Epithelial cell of esophagus (primary cell): ENCODE results near the gene AKIRIN1.
"Not testable (repeated sequence)": the region's sequence is repeated elsewhere in the genome, so short reads cannot be mapped to it uniquely, and the experiment has no call there.

Experiments used
- DNase-seq: peaks from one replicate; pipeline ENCODE4 v3.0.0; 2010; ENCODE audit warnings: low read depth
- H3K4me3 ChIP-seq: 2 replicates; pipeline ENCODE4 v1.5.1; 2011; ENCODE audit warnings: mild to moderate bottlenecking, low read length, control low read depth
- CTCF ChIP-seq: IDR thresholded peaks from 2 replicates; pipeline ENCODE4 v1.5.1; 2011; ENCODE audit warnings: low read depth, mild to moderate bottlenecking, low read length, control low read depth, inconsistent platforms; ENCODE audit not compliant: insufficient read depth; ENCODE audit errors: missing control alignments

The AKIRIN1 gene

DNA sequence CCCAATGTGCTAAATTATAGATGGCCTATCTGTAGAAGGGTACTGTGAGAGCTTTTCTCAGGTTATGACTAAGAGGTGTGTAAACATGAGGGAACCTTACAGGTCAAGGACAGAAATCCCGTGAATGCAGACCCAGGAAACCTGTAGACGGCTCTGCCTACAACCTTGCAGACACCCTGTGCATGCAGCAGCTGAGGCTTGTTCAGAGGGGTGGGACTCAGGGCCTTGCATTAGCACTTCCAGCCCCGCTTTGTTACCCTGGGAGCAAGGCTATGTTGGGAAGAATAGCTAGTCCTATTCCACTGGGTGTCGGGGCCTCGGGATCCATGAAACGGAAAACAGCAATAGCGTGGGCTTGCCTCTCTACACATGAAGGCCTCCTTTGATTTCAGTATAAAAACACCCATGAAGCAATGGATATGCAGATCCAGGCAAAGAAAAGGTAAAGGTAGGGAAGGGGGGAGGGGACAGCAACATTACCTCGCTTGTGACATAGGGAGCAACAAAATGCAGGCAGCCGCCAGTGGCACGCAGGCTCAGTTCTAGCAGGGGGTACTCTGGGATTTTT lies 25.6 kb downstream of the AKIRIN1 start:
- DNase-seq = no peak
- H3K4me3 ChIP-seq = no peak overlapping the region
- TF ChIP-seq CTCF = no peak

GRCh38 chr1:39017266-39017665 lies 26.2 kb downstream of the AKIRIN1 start:
- no peak for TF ChIP-seq CTCF
- no peak for DNase-seq
- no peak overlapping the region for H3K4me3 ChIP-seq

DNA sequence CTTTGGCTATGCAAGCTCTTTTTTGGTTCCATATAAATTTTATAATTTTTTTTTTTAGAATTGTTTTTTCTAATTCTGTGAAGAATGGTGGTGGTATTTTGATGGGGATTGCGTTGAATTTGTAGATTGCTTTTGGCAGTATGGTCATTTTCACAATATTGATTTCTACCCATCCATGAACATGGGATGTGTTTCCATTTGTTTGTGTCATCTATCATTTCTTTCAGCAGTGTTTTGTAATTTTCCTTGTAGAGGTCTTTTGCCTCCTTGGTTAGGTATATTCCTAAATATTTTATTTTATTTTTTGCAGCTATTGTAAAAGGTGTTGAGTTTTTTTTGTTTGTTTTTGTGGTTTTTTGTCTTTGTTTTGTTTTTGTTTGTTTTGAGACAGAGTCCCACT lies 29.4 kb downstream of the AKIRIN1 start:
- not testable (repeated sequence) for DNase-seq, H3K4me3 ChIP-seq

DNA sequence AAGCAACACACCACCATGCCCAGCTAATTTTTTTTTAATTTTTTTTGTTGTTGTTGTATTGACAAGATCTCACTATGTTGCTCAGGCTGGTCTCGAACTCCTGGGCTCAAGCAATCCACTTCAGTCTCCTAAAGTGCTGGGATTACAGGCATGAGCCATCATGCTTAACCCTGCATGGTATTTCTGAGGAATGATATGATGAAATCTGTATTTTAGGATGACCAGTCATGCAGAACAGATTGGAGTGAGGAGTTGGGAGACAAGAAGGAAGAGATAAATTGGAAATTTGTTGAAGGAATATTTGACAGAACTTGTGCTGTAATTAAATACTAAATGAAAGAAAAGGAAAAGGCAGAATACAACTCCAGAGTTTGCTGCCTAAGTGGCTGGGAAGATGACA lies 30.4 kb downstream of the AKIRIN1 start:
- no peak for TF ChIP-seq CTCF
- DNase-seq = peak; percentile 53
- no peak overlapping the region for H3K4me3 ChIP-seq

DNA sequence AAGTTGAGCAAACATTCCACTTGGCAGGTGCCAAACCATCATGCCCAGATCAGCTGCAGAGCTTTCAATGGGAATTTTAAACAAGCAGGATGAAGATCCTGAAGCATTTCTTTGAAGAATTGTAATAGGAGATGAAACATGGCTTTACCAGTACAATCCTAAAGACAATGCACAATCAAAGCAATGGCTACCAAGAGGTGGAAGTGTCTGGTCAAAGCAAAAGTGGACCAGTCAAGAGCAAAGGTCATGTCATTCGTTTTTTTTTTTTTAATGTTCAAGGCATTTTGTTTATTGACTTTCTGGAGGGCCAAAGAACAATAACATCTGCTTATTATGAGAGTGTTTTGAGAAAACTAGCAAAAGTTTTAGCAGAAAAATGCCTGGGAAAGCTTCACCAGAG lies 32.1 kb downstream of the AKIRIN1 start:
- no peak overlapping the region for H3K4me3 ChIP-seq
- TF ChIP-seq CTCF = no peak
- DNase-seq = no peak

DNA sequence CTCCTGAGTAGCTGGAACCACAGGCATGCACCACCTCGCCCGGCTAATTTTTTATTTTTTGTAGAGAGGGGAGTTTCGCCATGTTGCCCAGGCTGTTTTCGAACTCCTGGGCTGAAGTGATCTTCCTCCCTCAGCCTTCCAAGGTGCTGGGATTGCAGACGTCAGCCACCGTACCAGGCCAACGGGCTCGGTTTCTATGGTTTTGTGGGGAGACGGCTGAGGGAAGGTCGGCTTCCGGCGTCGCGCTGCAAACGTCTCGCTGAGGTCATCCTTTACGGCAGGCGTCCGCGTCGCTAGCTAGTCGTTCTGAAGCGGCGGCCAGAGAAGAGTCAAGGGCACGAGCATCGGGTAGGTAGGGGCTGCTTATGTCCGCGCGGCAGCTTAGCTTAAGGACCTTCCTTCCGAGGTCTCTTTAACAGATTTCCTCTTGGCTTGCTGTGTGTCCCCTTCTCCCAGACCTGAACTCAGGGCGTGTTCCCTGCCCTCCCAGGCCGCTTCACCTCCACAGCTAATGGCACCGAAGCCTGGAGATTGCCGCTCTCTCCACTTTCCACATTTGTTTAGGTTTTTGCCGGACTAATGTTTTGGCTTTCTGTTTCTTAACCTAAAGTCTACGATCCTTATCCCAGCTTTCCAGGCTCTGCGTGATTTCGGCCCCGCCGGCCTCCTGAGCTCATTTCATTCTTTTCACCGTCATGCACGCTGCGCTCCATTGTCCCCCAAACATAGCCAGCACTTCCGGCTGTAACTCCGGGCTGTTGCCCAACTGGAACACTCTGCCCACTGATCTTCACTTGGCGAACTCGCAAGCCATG lies 35.2 kb downstream of the AKIRIN1 start, which contains the start of gene NDUFS5:
TSS of gene NDUFS5 (plus strand) at position 300 of the 815 bp plus-strand sequence. CDS start 2,375 bp downstream, outside the sequence.
- DNase-seq = peak; percentile 91
- no peak for TF ChIP-seq CTCF
- peak within 1 kb of the TSS; percentile 90 for H3K4me3 ChIP-seq

DNA sequence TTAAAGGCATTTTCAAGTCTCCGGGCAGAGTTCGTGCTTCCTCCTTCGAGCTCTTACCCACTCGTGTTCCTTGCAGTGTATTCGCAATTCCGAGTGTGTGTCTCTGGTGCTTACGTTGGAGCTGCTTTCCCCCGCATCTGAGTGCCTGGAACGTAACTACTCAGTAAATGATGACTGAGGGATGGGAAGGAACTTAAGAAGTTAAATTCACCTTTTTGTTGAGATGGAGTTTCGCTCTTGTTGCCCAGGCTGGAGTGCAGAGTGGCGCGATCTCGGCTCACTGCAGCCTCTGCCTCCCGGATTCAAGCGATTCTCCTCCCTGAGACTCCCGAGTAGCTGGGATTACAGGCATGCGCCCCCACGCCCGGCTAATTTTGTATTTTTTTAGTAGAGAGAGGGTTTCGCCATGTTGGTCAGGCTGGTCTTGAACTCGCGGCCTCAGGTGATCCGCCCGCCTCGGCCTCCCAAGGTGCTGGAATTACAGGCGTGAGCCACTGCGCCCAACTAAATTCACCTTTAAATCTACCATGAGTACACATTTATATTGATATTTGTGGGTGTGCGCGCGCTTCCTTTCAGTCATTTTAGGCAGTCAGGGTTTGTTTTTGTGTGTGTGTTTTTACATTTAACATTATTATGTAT lies 35.9 kb downstream of the AKIRIN1 start:
- TF ChIP-seq CTCF = no peak
- H3K4me3 ChIP-seq = peak overlapping the region; percentile 90
- no peak for DNase-seq
